Hepatocyte (in vitro differentiated cells): ENCODE results near the gene RNF130. TPM values are rescaled to one million over a fixed set of nuclear protein-coding genes. Genes with fewer than 3 reads are reported as not detected.
A peak's percentile ranks its signal among the peaks of the same experiment; 100 is the strongest.

Source experiments
- DNase-seq: peaks from one replicate; pipeline ENCODE4 v3.0.0-alpha.2; 2016; ENCODE audit warnings: low spot score
- H2AFZ ChIP-seq: fragments of 200-600 bp; sonication (generic); 2 replicates; pipeline ENCODE4 v1.6.0; 2016; ENCODE audit warnings: antibody characterized with exemption, mild to moderate bottlenecking
- H3K27ac ChIP-seq: fragments of 200-600 bp; sonication (generic); 2 replicates; pipeline ENCODE4 v1.5.1; 2016; ENCODE audit warnings: mild to moderate bottlenecking
- H3K27me3 ChIP-seq: fragments of 200-600 bp; sonication (generic); 2 replicates; pipeline ENCODE4 v1.6.1; 2016
- H3K36me3 ChIP-seq: fragments of 200-600 bp; sonication (generic); replicated peaks from 2 replicates; pipeline ENCODE4 v1.5.1; 2016; ENCODE audit warnings: low read depth; ENCODE audit not compliant: insufficient read depth
- H3K4me1 ChIP-seq: fragments of 200-600 bp; sonication (generic); 2 replicates; pipeline ENCODE4 v1.5.1; 2016; ENCODE audit warnings: mild to moderate bottlenecking, moderate library complexity; ENCODE audit not compliant: insufficient read depth
- H3K4me2 ChIP-seq: fragments of 200-600 bp; sonication (generic); 2 replicates; pipeline ENCODE4 v1.6.0; 2016
- H3K4me3 ChIP-seq: fragments of 200-600 bp; sonication (generic); 2 replicates; pipeline ENCODE4 v1.5.1; 2016; ENCODE audit warnings: mild to moderate bottlenecking
- H3K79me2 ChIP-seq: fragments of 200-600 bp; sonication (generic); 2 replicates; pipeline ENCODE4 v1.6.0; 2017; ENCODE audit warnings: mild to moderate bottlenecking
- H3K9me2 ChIP-seq: fragments of 200-600 bp; sonication (generic); replicated peaks from 2 replicates; pipeline ENCODE4 v1.6.0; 2017; ENCODE audit warnings: mild to moderate bottlenecking; ENCODE audit not compliant: insufficient read depth
- H3K9me3 ChIP-seq: fragments of 200-600 bp; sonication (generic); 2 replicates; pipeline ENCODE4 v1.5.1; 2016; ENCODE audit warnings: low read depth, mild to moderate bottlenecking
- H4K20me1 ChIP-seq: fragments of 200-600 bp; sonication (generic); 2 replicates; pipeline ENCODE4 v1.6.0; 2016; ENCODE audit warnings: mild to moderate bottlenecking; ENCODE audit not compliant: insufficient read depth, poor library complexity, severe bottlenecking
- EZH2 ChIP-seq: fragments of 200-600 bp; sonication (generic); IDR thresholded peaks from 2 replicates; pipeline ENCODE4 v1.6.1; 2016; ENCODE audit warnings: antibody characterized with exemption, mild to moderate bottlenecking, borderline replicate concordance
- EZH2phosphoT487 ChIP-seq: fragments of 200-600 bp; sonication (generic); IDR thresholded peaks from one replicate; pipeline ENCODE4 v1.6.1; 2018; ENCODE audit warnings: antibody characterized with exemption, mild to moderate bottlenecking, low read depth, moderate library complexity; ENCODE audit not compliant: unreplicated experiment, severe bottlenecking
- WGBS: methylation state at CpG from one replicate; pipeline ENCODE4 v1.1.6; 2016; ENCODE audit warnings: low lambda C conversion rate; ENCODE audit errors: missing lambda C conversion rate; 5-methylcytosine and 5-hydroxymethylcytosine counted together
- polyA plus RNA-seq: library from polyadenylated mRNA; unstranded; fragments of >200 nt; fragmentation: Nextera tagmentation; extraction: Ambion mirVana; gene quantifications from 2 replicates; pipeline ENCODE4 v1.2.1, GENCODE V29; 2016
- total RNA-seq: library from RNA; depleted of rRNA; stranded (reverse); fragments of >200 nt; gene quantifications from 2 replicates; pipeline ENCODE4 v1.2.3, GENCODE V29; 2014
- TF ChIP-seq, protein P1 (sequence below): fragments of 200-600 bp; sonication (generic); IDR thresholded peaks from 2 replicates; pipeline ENCODE4 v1.5.1; 2016; ENCODE audit warnings: antibody characterized with exemption, mild to moderate bottlenecking; ENCODE audit not compliant: poor library complexity

RNF130 gene
- total and polyA plus RNA-seq, 2 experiments from 2014 or later = 42.4 to 64.9 TPM

DNA sequence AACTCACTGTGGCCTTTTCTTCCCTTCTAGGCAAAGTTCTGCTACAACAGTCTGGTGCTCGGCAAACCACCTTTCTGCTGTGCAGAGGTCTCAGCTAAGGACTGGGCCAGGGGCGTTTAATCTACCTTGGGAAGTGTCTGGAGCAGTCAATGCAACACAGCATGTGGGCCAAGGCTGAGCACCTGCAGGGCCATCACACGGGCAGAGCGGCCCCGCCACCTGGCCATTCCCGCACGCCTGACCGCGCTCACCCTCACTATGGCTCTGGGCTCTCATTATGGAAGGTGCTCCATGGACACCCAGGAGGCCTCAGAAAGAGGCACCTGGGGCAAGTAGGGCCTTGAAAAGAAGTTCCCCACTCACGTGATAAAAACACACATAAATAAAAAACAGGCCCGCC is 98.2 kb downstream of the RNF130 start:
- no peaks in the 10 kb centered on the region for H3K27me3 ChIP-seq
- no peaks in the 10 kb centered on the region for H3K9me2 ChIP-seq
- H3K4me2 ChIP-seq = no peak overlapping the region
- H3K4me3 ChIP-seq = no peak overlapping the region
- WGBS = 95% methylated on average over 11 of the region's 11 CpGs
- TF ChIP-seq, protein P1, sequence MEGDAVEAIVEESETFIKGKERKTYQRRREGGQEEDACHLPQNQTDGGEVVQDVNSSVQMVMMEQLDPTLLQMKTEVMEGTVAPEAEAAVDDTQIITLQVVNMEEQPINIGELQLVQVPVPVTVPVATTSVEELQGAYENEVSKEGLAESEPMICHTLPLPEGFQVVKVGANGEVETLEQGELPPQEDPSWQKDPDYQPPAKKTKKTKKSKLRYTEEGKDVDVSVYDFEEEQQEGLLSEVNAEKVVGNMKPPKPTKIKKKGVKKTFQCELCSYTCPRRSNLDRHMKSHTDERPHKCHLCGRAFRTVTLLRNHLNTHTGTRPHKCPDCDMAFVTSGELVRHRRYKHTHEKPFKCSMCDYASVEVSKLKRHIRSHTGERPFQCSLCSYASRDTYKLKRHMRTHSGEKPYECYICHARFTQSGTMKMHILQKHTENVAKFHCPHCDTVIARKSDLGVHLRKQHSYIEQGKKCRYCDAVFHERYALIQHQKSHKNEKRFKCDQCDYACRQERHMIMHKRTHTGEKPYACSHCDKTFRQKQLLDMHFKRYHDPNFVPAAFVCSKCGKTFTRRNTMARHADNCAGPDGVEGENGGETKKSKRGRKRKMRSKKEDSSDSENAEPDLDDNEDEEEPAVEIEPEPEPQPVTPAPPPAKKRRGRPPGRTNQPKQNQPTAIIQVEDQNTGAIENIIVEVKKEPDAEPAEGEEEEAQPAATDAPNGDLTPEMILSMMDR = no peak
- no peak for TF ChIP-seq EZH2
- no peak for TF ChIP-seq EZH2phosphoT487
- no peak for DNase-seq
- peaks cover 2% of the 10 kb centered on the region for H4K20me1 ChIP-seq
- no peaks in the 10 kb centered on the region for H3K36me3 ChIP-seq
- H3K27ac ChIP-seq = no peak overlapping the region
- H3K79me2 ChIP-seq = no peaks in the 10 kb centered on the region
- H3K4me1 ChIP-seq = no peaks in the 10 kb centered on the region
- no peaks in the 10 kb centered on the region for H3K9me3 ChIP-seq
- no peak overlapping the region for H2AFZ ChIP-seq

DNA sequence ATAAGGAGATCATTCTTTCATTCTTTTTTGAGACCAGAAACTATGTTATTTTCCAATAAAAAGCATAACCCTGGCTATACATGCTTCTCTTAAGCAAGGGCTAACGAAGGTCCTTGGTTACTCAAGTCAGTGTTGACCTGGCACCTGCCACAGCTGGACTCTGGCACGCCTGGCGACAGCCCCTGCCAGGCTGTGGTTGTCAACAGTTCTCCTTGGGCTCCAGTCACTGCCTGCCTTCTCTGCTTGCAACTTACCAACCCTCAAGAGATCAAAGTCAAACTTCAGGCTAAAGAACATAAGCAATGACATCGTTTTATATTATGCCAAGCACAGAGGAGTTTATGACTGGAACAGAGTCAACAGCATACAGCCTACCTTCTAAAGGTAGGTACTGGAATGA is 102.4 kb downstream of the RNF130 start:
- Histone ChIP-seq H3K79me2 (no peaks in the 10 kb centered on the region), H3K27me3 (no peaks in the 10 kb centered on the region), H3K4me3 (no peak overlapping the region), H3K36me3 (peaks cover 4% of the 10 kb centered on the region), H3K9me3 (no peaks in the 10 kb centered on the region), H2AFZ (no peak overlapping the region), H3K9me2 (no peaks in the 10 kb centered on the region), H3K4me2 (no peak overlapping the region), H4K20me1 (no peaks in the 10 kb centered on the region), H3K4me1 (no peaks in the 10 kb centered on the region), H3K27ac (no peak overlapping the region)
- no peak for TF ChIP-seq EZH2phosphoT487
- TF ChIP-seq, protein P1 = no peak
- no peak for TF ChIP-seq EZH2
- DNase-seq = no peak
- WGBS = 96% methylated on average over 4 of the region's 4 CpGs

DNA sequence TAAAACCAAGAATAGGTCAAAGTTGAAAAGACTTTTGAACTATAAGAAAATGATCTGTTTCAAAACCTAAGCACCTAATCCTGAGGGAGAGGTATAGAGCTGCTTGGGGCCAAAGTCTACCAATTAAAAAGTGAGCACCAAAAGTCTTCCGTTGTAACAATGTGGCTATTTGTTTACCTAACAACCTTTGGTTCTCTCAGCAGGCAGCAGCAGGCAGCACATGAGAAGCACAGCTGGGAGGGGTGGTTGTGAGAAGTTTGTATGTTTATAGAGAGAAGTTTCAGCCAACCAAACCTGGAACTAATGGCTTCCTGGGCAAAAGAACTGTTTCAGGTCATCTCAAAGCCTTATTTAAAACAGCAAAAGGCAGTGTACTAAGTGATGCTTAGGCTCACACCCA is 104.1 kb downstream of the RNF130 start:
- Histone ChIP-seq H3K9me2 (no peaks in the 10 kb centered on the region), H3K27ac (peak overlapping the region; percentile 51), H3K79me2 (no peaks in the 10 kb centered on the region), H3K36me3 (peaks cover 4% of the 10 kb centered on the region), H3K27me3 (no peaks in the 10 kb centered on the region), H4K20me1 (no peaks in the 10 kb centered on the region), H3K4me2 (peak overlapping the region; percentile 33), H2AFZ (no peak overlapping the region), H3K4me3 (no peak overlapping the region), H3K4me1 (no peaks in the 10 kb centered on the region), H3K9me3 (no peaks in the 10 kb centered on the region)
- TF ChIP-seq, protein P1 = no peak
- TF ChIP-seq EZH2phosphoT487 (no peak), EZH2 (no peak)
- 8% methylated on average over 1 of the region's 1 CpG for WGBS
- peak; percentile 49 for DNase-seq

DNA sequence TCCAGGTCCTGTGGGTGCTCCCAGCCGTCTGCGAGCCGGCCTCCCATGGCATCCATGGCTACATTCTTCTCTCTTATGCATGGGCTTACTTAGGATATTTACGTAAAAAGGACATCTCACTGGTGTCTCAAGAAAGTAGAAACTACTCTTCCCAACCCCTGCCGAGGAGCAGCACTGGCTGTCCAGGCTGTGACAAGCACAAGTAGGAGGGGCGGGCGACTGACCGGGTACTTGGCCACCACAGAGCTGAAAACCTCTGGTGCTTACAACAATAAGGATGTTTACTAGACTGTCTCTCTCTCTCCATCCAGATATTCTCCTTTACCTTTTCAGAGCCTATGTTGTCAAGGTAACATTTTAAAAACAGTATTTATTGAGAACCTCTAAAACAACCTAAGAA is 107.5 kb downstream of the RNF130 start:
- DNase-seq = no peak
- no peaks in the 10 kb centered on the region for H3K79me2 ChIP-seq
- WGBS = 97% methylated on average over 8 of the region's 8 CpGs
- H3K4me3 ChIP-seq = no peak overlapping the region
- H3K4me1 ChIP-seq = no peaks in the 10 kb centered on the region
- no peaks in the 10 kb centered on the region for H3K9me2 ChIP-seq
- H3K27ac ChIP-seq = no peak overlapping the region
- TF ChIP-seq, protein P1 = no peak
- TF ChIP-seq EZH2phosphoT487 = no peak
- no peak for TF ChIP-seq EZH2
- no peaks in the 10 kb centered on the region for H3K27me3 ChIP-seq
- H3K36me3 ChIP-seq = peaks cover 4% of the 10 kb centered on the region
- no peak overlapping the region for H2AFZ ChIP-seq
- H4K20me1 ChIP-seq = no peaks in the 10 kb centered on the region
- H3K4me2 ChIP-seq = no peak overlapping the region
- no peaks in the 10 kb centered on the region for H3K9me3 ChIP-seq
